PC-3 (cell line): Measurements from ENCODE around the gene TP53I13. TPM values are rescaled to one million over a fixed set of nuclear protein-coding genes. Genes with fewer than 3 reads are reported as not detected.

Experiments
- ATAC-seq: fragments of 200-7000 bp; cut with Tn5 transposase; 2 replicates; pipeline ENCODE4 v1.9.1; 2020; ENCODE audit warnings: mild to moderate bottlenecking, moderate library complexity
- BruUV-seq: library from RNA; stranded (reverse); fragments of 400-500 nt; replicated peaks from 2 replicates; lab custom pipeline; 2021; lab: Mats Ljungman, UMichigan
- CTCF ChIA-PET: fragments of 300-600 bp; sonication (Branson Sonifier 250); formaldehyde crosslinking; loops from one replicate; lab custom pipeline; 2022; ENCODE audit warnings: antibody characterized with exemption; lab: Charles Lee
- POLR2A ChIA-PET: fragments of 300-600 bp; sonication (Branson Sonifier 250); formaldehyde crosslinking; loops from one replicate; lab custom pipeline; 2022; ENCODE audit warnings: antibody characterized with exemption; ENCODE audit not compliant: unreplicated experiment; lab: Charles Lee
- DNase-seq: peaks from one replicate; pipeline ENCODE4 v3.0.0-alpha.2; 2015
- H2AFZ ChIP-seq: fragments of 300-600 bp; sonication (generic); 2 replicates; pipeline ENCODE4 v1.6.0; 2016; ENCODE audit warnings: antibody characterized with exemption, low read length
- H3F3A ChIP-seq: fragments of 300-600 bp; sonication (generic); one replicate; pipeline ENCODE4 v1.6.0; 2017; ENCODE audit warnings: antibody characterized with exemption, low read length, control low read depth, mild to moderate bottlenecking; ENCODE audit not compliant: unreplicated experiment
- H3K27ac ChIP-seq: fragments of 300-600 bp; sonication (generic); 2 replicates; pipeline ENCODE4 v1.5.1; 2016; ENCODE audit warnings: mild to moderate bottlenecking, low read length
- H3K27me3 ChIP-seq: fragments of 300-600 bp; sonication (generic); 2 replicates; pipeline ENCODE4 v1.6.1; 2016; ENCODE audit warnings: low read length, mixed read lengths
- H3K36me3 ChIP-seq: fragments of 300-600 bp; sonication (generic); 2 replicates; pipeline ENCODE4 v1.6.1; 2016; ENCODE audit warnings: low read depth, mixed run types, low read length, mixed read lengths
- H3K4me1 ChIP-seq: fragments of 300-600 bp; sonication (generic); 2 replicates; pipeline ENCODE4 v1.5.1; 2016; ENCODE audit warnings: low read length; ENCODE audit not compliant: insufficient read depth
- H3K4me2 ChIP-seq: fragments of 300-600 bp; sonication (generic); 2 replicates; pipeline ENCODE4 v1.6.0; 2016; ENCODE audit warnings: low read length
- H3K4me3 ChIP-seq: fragments of 300-600 bp; sonication (generic); 2 replicates; pipeline ENCODE4 v1.5.1; 2016; ENCODE audit warnings: mild to moderate bottlenecking, low read length, mixed read lengths
- H3K79me2 ChIP-seq: fragments of 300-600 bp; sonication (generic); 2 replicates; pipeline ENCODE4 v1.6.1; 2017; ENCODE audit warnings: low read length, mixed read lengths
- H3K9ac ChIP-seq: fragments of 300-600 bp; sonication (generic); 2 replicates; pipeline ENCODE4 v1.6.0; 2016; ENCODE audit warnings: mild to moderate bottlenecking, low read length
- H3K9me2 ChIP-seq: fragments of 300-600 bp; sonication (generic); replicated peaks from 2 replicates; pipeline ENCODE4 v1.6.1; 2016; ENCODE audit warnings: mixed run types, low read length, mixed read lengths
- H3K9me3 ChIP-seq: fragments of 300-600 bp; sonication (generic); 2 replicates; pipeline ENCODE4 v1.6.1; 2016; ENCODE audit warnings: low read length, mixed read lengths
- H4K20me1 ChIP-seq: fragments of 300-600 bp; sonication (generic); 2 replicates; pipeline ENCODE4 v1.6.1; 2016; ENCODE audit warnings: low read length, mixed read lengths
- CTCF ChIP-seq: fragments of 300-600 bp; sonication (generic); conservative IDR thresholded peaks from 2 replicates; pipeline ENCODE4 v1.5.1; 2017; ENCODE audit warnings: antibody characterized with exemption, low read depth, mild to moderate bottlenecking, low read length
- EZH2 ChIP-seq: fragments of 300-600 bp; sonication (generic); IDR thresholded peaks from one replicate; pipeline ENCODE4 v1.6.1; 2017; ENCODE audit warnings: antibody characterized with exemption, mild to moderate bottlenecking, low read length; ENCODE audit not compliant: unreplicated experiment
- EZH2phosphoT487 ChIP-seq: fragments of 300-600 bp; sonication (generic); IDR thresholded peaks from 2 replicates; pipeline ENCODE4 v1.6.1; 2018; ENCODE audit warnings: mild to moderate bottlenecking, antibody characterized with exemption, low read length, borderline replicate concordance
- intact Hi-C: fragments of 100-400 bp; cut with micrococcal nuclease; formaldehyde crosslinking; loops from 2 replicates; pipeline ENCODE4 v1.9.0; 2023
- total RNA-seq: library from RNA; depleted of rRNA; stranded (reverse); fragments of >200 nt; gene quantifications from 2 replicates; pipeline ENCODE4 v1.2.3, GENCODE V29; 2014

Gene TP53I13
- total RNA-seq, 1 experiment from 2014 or later, result 45.0 TPM

DNA sequence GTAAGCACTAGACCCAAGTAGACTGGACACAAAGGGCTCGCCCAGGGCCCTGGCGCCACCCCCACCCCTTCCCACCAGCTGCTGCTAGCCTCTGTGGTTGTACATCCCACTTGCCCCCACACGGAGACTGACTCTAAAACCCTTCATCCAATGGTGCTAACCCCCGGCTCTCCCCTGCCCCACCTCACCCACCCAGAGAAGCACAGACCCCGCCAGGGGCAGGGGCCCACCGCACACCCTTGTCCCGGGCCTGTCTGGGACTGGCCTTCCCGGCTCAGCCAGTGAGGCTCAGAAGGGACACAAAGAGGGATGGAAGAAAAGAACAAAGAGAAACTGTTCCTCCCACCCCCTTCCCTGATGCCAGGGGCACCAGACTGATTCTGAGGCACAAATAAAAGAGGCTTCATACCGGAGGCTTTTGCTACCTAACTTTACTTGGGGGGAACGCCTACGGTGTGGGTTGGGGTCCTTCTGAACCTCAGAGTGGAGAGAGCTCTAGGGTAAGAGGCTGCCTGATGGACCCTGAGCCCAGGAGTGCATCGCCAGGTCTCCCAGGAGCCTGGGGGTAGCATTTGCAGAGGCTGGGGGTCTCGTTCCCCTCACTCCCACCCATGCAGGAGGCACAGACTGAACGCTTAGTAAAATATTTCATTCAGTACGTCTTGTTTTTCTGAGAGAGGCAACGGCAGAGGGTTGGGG is 46.0 kb downstream of the TP53I13 start:
- ChIA-PET CTCF (no interaction called here), POLR2A (no interaction called here)
- ATAC-seq, result no peak
- Histone ChIP-seq H3K4me3 (no peak overlapping the region), H4K20me1 (no peaks in the 10 kb centered on the region), H3K27me3 (no peaks in the 10 kb centered on the region), H3K36me3 (no peaks in the 10 kb centered on the region), H3K27ac (no peak overlapping the region), H3K9ac (no peak overlapping the region), H3K79me2 (no peaks in the 10 kb centered on the region), H3K4me2 (no peak overlapping the region), H2AFZ (no peak overlapping the region), H3K4me1 (peaks cover 16% of the 10 kb centered on the region), H3K9me2 (no peaks in the 10 kb centered on the region), H3F3A (no peaks in the 10 kb centered on the region), H3K9me3 (no peaks in the 10 kb centered on the region)
- TF ChIP-seq EZH2, result no peak
- no peak for TF ChIP-seq CTCF
- no peak for TF ChIP-seq EZH2phosphoT487
- DNase-seq, result no peak
- intact Hi-C loops, result no loop called here
- BruUV-seq, result no TSS peak

DNA sequence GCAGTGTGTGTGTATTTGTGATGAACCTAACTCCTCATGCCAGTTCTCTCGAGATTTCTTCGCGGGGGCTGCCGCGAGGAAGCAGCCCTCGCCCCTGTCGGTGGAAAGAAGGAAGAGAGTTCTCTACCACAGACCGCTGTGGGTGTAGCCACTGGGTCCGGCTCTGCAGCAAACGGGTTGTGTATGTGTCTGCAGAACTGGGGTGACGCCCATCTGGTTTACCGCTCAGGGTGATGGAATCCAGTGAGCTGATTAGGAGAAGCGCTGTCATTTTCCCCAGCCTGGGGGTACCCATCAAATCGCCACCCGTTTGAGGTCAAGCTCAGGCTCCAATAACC is 46.5 kb downstream of the TP53I13 start:
- Histone ChIP-seq H3K79me2 (no peaks in the 10 kb centered on the region), H3K4me3 (no peak overlapping the region), H3F3A (no peaks in the 10 kb centered on the region), H2AFZ (no peak overlapping the region), H4K20me1 (no peaks in the 10 kb centered on the region), H3K4me1 (peaks cover 19% of the 10 kb centered on the region), H3K27me3 (no peaks in the 10 kb centered on the region), H3K4me2 (peak overlapping the region; percentile 86; the same call in 1 of the 2 replicates), H3K9ac (no peak overlapping the region), H3K9me2 (no peaks in the 10 kb centered on the region), H3K36me3 (no peaks in the 10 kb centered on the region), H3K9me3 (no peaks in the 10 kb centered on the region), H3K27ac (no peak overlapping the region)
- intact Hi-C loops, result no loop called here
- POLR2A ChIA-PET, result no interaction called here
- BruUV-seq, result no TSS peak
- DNase-seq (no peak), ATAC-seq (no peak)
- CTCF ChIA-PET, result interaction anchor here (0.7 kb wide), 1 partner anchor 24 kb away, joined by 3 read pairs; no protein-coding TSS in a partner anchor
- no peak for TF ChIP-seq EZH2
- no peak for TF ChIP-seq CTCF
- no peak for TF ChIP-seq EZH2phosphoT487

GRCh38 chr17:29615492-29616299 is 47.2 kb downstream of the TP53I13 start:
- no peaks in the 10 kb centered on the region for H3K9me3 ChIP-seq
- no peaks in the 10 kb centered on the region for H3K36me3 ChIP-seq
- H3K27ac ChIP-seq, result no peak overlapping the region
- H2AFZ ChIP-seq, result peak overlapping the region; percentile 87
- no peak for TF ChIP-seq EZH2
- no peak for TF ChIP-seq CTCF
- TF ChIP-seq EZH2phosphoT487, result no peak
- DNase-seq (peak; percentile 76), ATAC-seq (peak; percentile 61)
- no peaks in the 10 kb centered on the region for H3K79me2 ChIP-seq
- BruUV-seq, result no TSS peak
- peak overlapping the region; percentile 65 for H3K4me3 ChIP-seq
- H3K27me3 ChIP-seq, result no peaks in the 10 kb centered on the region
- H3K9ac ChIP-seq, result no peak overlapping the region
- ChIA-PET CTCF (interaction anchor here (0.7 kb wide), 1 partner anchor 24 kb away, joined by 3 read pairs; no protein-coding TSS in a partner anchor), POLR2A (no interaction called here)
- no peaks in the 10 kb centered on the region for H3K9me2 ChIP-seq
- H3K4me1 ChIP-seq, result peaks cover 25% of the 10 kb centered on the region
- H3K4me2 ChIP-seq, result peak overlapping the region; percentile 86
- no peaks in the 10 kb centered on the region for H4K20me1 ChIP-seq
- H3F3A ChIP-seq, result no peaks in the 10 kb centered on the region
- intact Hi-C loops, result no loop called here
